Naive B cell (primary cell): ENCODE measurements around the gene ADAMTSL3. TPM values are rescaled to one million over a fixed set of nuclear protein-coding genes. Genes with fewer than 3 reads are reported as not detected.
"Not testable (repeated sequence)": the region's sequence is repeated elsewhere in the genome, so short reads cannot be mapped to it uniquely, and the experiment has no call there.

ENCODE experiments used
- ATAC-seq, 2 donors: fragments of 150-1000 bp; cut with Tn5 transposase; 2 replicates each; pipeline ENCODE4 v1.10.0; 2021; ENCODE audit warnings: low read depth in 2 of 2, mild to moderate bottlenecking in 2 of 2, moderate library complexity in 2 of 2
- DNase-seq: peaks from one replicate; pipeline ENCODE4 v3.0.0; 2022
- H3K27ac Mint-ChIP-seq, 6 donors: one replicate each; pipeline ENCODE4 v1.8.0; 2020 to 2022; ENCODE audit warnings: mild to moderate bottlenecking in 6 of 6, mixed read lengths in 6 of 6, moderate library complexity in 5 of 6, inconsistent platforms in 2 of 6
- H3K27me3 Mint-ChIP-seq, 3 donors: one replicate each; pipeline ENCODE4 v1.8.0; 2021 to 2022; ENCODE audit warnings: mixed read lengths in 3 of 3, mild to moderate bottlenecking in 1 of 3
- H3K36me3 Mint-ChIP-seq, 2 donors: one replicate each; pipeline ENCODE4 v1.8.0; 2020 to 2022; ENCODE audit warnings: mixed read lengths in 2 of 2, inconsistent platforms in 1 of 2, mild to moderate bottlenecking in 1 of 2
- H3K4me1 Mint-ChIP-seq, 3 donors: one replicate each; pipeline ENCODE4 v1.8.0; 2020 to 2022; ENCODE audit warnings: mixed read lengths in 3 of 3, inconsistent platforms in 1 of 3, mild to moderate bottlenecking in 1 of 3, moderate library complexity in 1 of 3
- H3K4me3 Mint-ChIP-seq, 8 donors: one replicate each; pipeline ENCODE4 v1.8.0; 2020 to 2022; ENCODE audit warnings: mild to moderate bottlenecking in 8 of 8, mixed read lengths in 8 of 8, moderate library complexity in 8 of 8, inconsistent platforms in 2 of 8
- H3K9me3 Mint-ChIP-seq, 7 donors: one replicate each; pipeline ENCODE4 v1.8.0; 2020 to 2022; ENCODE audit warnings: mixed read lengths in 7 of 7, mild to moderate bottlenecking in 5 of 7, inconsistent platforms in 2 of 7, moderate library complexity in 1 of 7
- polyA plus RNA-seq, 6 donors: library from polyadenylated mRNA; unstranded; fragments of 300-500 nt; fragmentation: Illumina TruSeq; gene quantifications; one replicate each; pipeline ENCODE4 v1.2.3, GENCODE V29; 2021; ENCODE audit warnings: low read depth in 6 of 6

ADAMTSL3 gene
- polyA plus RNA-seq, 6 donors from 2014 or later: not detected

DNA sequence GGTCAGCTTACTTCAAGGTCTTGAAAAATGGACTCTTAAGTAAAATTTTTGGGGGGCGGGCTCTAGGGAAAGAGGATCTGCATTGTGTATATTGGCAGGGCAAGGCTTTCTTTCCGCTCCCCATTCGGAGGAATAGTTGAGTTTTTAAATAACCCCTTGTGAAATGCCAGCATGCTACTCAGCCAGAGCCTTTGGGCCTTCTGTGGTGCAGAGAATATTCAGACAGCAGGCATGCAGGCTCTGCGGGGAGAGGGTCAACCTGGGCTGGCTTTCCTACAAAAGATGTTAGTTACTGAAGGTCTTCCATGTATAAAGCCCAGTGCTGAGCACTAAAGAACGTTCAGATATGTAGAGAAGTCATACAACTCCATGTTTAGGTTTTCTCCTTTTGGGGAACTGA, 40.6 kb downstream of the ADAMTSL3 start:
- H3K4me1 Mint-ChIP-seq: no peaks in the 10 kb centered on the region
- no peak overlapping the region for H3K27ac Mint-ChIP-seq
- DNase-seq (no peak), ATAC-seq (no peak)
- H3K36me3 Mint-ChIP-seq: no peaks in the 10 kb centered on the region
- H3K27me3 Mint-ChIP-seq: peaks cover 0 to 9% (median 3%) of the 10 kb centered on the region in 3 donors
- peaks cover 0 to 21% (median 2%) of the 10 kb centered on the region in 7 donors for H3K9me3 Mint-ChIP-seq
- no peak overlapping the region for H3K4me3 Mint-ChIP-seq

DNA sequence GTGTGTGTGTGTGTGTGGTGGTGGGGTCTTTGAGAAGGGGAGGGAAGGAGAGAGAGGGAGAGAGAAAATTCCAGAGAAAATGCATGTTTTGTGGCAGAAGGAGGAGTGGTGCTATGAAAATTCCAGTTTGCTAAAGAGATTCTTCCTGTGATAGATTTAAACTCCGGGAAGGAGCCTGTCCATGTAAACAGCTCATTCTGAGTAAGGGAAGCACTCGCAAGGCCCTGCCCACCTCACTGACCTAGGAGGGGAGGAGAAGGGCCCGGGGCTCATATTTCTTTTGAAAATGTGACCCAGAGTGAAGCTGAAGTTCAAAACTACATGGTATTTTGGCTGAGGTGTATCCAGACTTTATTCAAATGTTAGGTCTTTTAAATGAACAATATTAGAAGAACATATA, 41.3 kb downstream of the ADAMTSL3 start:
- no peak overlapping the region for H3K4me3 Mint-ChIP-seq
- peaks cover 0 to 5% (median 3%) of the 10 kb centered on the region in 3 donors for H3K27me3 Mint-ChIP-seq
- ATAC-seq (no peak), DNase-seq (no peak)
- no peak overlapping the region for H3K27ac Mint-ChIP-seq
- no peaks in the 10 kb centered on the region for H3K36me3 Mint-ChIP-seq
- H3K9me3 Mint-ChIP-seq: peaks cover 0 to 20% (median 2%) of the 10 kb centered on the region in 7 donors
- no peaks in the 10 kb centered on the region for H3K4me1 Mint-ChIP-seq

DNA sequence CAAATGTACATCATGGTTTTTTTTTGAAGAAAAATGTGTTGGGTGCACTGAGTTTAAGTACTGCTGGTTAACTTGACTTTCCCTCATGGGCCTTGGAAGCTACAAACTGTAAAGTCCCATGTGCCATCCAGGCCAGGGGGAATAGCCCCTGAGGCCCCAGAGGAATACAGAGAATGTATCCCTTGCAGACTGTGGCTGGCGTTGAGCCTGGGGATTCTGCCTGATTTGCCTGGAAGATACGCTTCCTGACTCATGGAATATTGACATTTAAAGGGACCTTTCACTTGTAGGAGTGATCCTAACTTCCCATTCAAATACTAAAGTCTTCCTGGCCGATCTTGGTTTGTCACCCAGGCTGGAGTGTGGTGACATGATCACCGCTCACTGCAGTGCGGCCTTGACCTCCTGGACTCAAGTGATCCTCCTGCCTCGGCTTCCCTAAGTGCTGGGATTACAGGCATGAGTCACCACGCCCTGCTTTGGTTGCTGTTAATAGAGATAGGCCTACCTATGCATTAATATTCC, 42.0 kb downstream of the ADAMTSL3 start:
- no peaks in the 10 kb centered on the region for H3K4me1 Mint-ChIP-seq
- ATAC-seq: no peak
- no peak overlapping the region for H3K4me3 Mint-ChIP-seq
- peaks cover 0 to 3% (median 0%) of the 10 kb centered on the region in 3 donors for H3K27me3 Mint-ChIP-seq
- no peak for DNase-seq
- H3K27ac Mint-ChIP-seq: no peak overlapping the region
- H3K9me3 Mint-ChIP-seq: peaks cover 0 to 16% (median 0%) of the 10 kb centered on the region in 7 donors
- no peaks in the 10 kb centered on the region for H3K36me3 Mint-ChIP-seq

DNA sequence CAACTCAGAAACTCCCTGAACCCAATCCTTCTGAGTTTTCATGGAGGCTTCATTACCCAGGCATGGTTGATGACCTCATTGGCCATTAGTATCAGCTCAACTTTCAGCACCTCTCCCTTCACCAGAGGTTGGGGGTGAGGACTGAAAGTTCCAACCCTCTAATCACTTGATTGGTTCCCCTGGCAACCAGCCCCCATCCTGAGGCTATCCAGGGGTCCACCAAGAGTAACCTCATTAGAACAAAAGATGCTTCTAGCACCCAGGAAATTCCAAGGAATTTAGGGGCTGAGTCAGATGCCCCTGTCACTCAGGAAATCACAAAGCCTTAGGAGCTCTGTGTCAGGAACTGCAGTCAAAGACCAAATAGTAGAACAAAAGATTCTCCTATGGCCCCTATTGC, 43.8 kb downstream of the ADAMTSL3 start:
- Mint-ChIP-seq H3K4me3 (no peak overlapping the region), H3K27ac (no peak overlapping the region), H3K9me3 (peaks cover 0 to 21% (median 2%) of the 10 kb centered on the region in 7 donors), H3K36me3 (no peaks in the 10 kb centered on the region), H3K4me1 (no peaks in the 10 kb centered on the region), H3K27me3 (peaks cover 0 to 6% (median 3%) of the 10 kb centered on the region in 3 donors)
- DNase-seq (no peak), ATAC-seq (no peak)

DNA sequence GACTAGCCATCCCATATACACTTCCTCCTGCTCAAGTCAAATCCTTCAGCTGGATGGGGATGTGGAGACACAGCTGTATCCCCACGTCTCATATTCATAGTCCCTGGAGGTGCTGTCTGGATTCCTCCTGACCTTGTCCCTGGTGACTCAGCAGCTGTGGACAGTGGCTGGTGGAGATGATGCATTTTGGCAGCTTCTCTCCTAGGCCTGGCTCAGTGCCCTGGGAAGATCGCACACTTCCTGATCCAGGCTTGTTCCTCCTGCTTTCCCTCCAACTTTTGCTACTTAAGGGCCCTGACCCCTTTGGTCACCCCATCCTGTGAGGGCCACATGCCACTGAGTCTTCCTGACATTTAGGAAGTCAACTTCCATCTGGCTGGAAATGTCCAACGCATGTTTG, 44.4 kb downstream of the ADAMTSL3 start:
- no peak overlapping the region for H3K27ac Mint-ChIP-seq
- no peak for DNase-seq
- H3K36me3 Mint-ChIP-seq: no peaks in the 10 kb centered on the region
- no peak overlapping the region for H3K4me3 Mint-ChIP-seq
- no peak for ATAC-seq
- peaks cover 0 to 21% (median 3%) of the 10 kb centered on the region in 7 donors for H3K9me3 Mint-ChIP-seq
- peaks cover 0 to 6% (median 0%) of the 10 kb centered on the region in 3 donors for H3K27me3 Mint-ChIP-seq
- H3K4me1 Mint-ChIP-seq: no peaks in the 10 kb centered on the region

DNA sequence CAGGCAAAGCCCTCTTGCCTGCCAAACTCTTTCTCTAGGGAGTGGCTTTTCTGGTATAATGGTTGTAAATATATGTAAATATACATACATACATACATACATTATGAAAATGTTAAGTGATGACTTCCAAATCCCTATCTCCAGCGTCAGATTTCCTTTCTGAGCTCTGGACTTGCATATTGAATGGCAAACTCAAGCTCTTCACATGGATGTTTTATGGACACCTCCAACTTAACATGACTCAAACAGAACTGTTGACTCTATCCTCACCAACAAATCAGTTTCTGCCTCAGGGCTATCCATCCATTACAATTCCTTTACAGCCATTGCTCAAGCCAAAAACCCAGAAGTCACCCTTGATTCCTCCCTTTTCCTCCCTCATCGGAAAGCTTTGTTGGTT, 45.1 kb downstream of the ADAMTSL3 start:
- Mint-ChIP-seq H3K4me3 (no peak overlapping the region), H3K27ac (no peak overlapping the region), H3K4me1 (no peaks in the 10 kb centered on the region), H3K9me3 (peaks cover 0 to 21% (median 3%) of the 10 kb centered on the region in 7 donors), H3K27me3 (peaks cover 0 to 6% (median 0%) of the 10 kb centered on the region in 3 donors), H3K36me3 (no peaks in the 10 kb centered on the region)
- ATAC-seq (no peak), DNase-seq (no peak)

DNA sequence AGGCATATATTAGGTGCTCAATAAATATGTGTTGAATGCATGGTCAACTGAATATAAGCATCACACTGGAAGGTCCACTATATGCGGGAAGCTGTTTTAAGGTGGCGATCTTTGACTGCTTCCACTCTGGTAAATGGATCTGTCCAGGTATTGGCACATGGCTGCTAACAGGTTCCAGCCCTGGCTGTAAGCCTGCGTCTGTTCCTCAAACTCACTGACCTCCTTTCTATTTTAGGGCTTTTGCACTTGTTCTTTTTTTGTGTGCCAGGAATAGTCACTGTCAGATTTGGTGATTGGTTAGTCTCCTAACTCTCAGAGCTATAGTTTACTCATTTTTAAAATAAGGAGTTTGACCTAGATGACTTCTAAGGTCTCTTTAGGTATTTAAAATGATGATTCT, 46.2 kb downstream of the ADAMTSL3 start:
- no peak for ATAC-seq
- Mint-ChIP-seq H3K4me3 (no peak overlapping the region), H3K9me3 (peaks cover 0 to 17% (median 3%) of the 10 kb centered on the region in 7 donors), H3K36me3 (no peaks in the 10 kb centered on the region), H3K27ac (no peak overlapping the region), H3K27me3 (peaks cover 0 to 6% (median 0%) of the 10 kb centered on the region in 3 donors), H3K4me1 (no peaks in the 10 kb centered on the region)
- no peak for DNase-seq

DNA sequence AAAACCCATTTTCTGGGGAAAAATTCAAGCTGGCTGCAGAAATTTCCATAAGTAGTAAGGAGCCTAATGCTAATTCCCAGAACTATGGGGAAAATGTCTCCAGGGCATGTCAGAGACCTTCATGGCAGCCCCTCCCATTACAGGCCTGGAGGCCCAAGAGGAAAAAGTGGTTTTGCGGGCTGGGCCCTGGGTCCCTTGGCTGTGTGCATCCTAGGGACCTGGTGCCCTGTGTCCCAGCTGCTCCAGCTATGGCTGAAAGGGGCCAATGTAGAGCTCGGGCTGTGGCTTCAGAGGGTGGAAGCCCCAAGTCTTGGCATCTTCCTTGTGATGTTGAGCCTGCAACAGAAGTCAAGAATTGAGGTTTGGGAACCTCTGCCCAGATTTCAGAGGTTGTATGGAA, 48.4 kb downstream of the ADAMTSL3 start:
- not testable (repeated sequence) for H3K27me3 Mint-ChIP-seq, H3K36me3 Mint-ChIP-seq, ATAC-seq, H3K27ac Mint-ChIP-seq, DNase-seq, H3K4me3 Mint-ChIP-seq, H3K4me1 Mint-ChIP-seq
- peaks cover 0 to 11% (median 3%) of the 10 kb centered on the region in 7 donors for H3K9me3 Mint-ChIP-seq

DNA sequence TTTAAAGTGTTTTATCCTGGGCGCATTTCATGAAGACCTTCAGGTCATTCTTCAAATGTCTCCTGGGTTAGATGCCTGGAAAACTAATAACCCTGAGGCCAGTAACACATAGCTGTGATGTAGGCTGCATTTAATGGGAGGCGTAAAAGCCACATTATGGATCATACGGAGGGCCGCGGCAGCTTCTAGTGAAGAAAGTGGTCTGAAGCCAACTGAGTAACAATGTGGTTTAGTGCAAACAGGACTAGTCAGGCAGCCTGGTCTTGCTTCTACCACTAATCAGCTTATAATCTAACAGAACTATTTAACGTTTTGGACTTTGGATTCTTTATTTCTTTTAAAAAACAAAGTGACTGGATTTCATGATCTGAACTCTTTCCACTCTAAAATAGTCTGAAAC, 54.4 kb downstream of the ADAMTSL3 start:
- Mint-ChIP-seq H3K36me3 (no peaks in the 10 kb centered on the region), H3K4me1 (no peaks in the 10 kb centered on the region), H3K9me3 (peaks cover 0 to 2% (median 0%) of the 10 kb centered on the region in 7 donors), H3K27me3 (no peaks in the 10 kb centered on the region), H3K27ac (no peak overlapping the region), H3K4me3 (no peak overlapping the region)
- DNase-seq (no peak), ATAC-seq (no peak)

DNA sequence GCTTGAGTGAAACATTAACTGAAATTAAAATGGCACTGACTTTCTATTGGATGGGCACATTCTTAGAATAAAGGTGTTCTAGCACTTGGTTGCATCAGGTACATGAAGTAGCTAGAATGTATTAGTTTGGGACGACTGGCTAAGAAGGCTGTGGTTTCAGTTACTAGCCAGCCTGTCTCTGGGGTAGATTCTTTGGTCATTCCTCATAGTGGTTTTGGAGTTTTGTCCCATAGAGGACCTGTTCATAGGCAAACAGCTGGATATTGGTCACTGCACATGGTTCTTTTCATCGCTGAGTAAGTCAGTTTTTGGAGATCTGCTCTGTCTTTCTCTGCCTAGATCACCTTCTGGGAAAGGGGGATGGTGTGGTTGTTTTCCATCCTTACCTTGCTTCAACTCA, 55.3 kb downstream of the ADAMTSL3 start:
- no peak for DNase-seq
- Mint-ChIP-seq H3K36me3 (no peaks in the 10 kb centered on the region), H3K27ac (no peak overlapping the region), H3K4me1 (no peaks in the 10 kb centered on the region), H3K27me3 (no peaks in the 10 kb centered on the region), H3K4me3 (no peak overlapping the region), H3K9me3 (no peaks in the 10 kb centered on the region)
- ATAC-seq: no peak

DNA sequence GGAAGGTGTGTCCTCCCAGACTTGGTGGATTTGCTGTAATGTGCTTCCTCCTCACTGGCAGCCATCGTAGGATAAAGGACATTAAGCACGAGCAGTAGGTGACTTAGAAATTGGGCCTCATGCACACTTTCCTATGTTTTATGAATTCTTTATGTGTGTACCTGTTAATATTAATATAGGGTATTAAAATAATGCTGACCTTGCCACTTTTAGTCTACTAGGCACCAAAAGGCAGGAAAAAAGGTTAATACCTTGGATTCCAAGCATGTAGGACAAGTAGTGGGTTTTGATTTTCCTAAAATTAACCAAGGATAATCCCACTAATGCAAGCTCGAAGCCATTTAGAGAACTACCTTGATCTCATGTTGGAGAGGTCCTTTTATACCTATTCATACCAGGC, 55.9 kb downstream of the ADAMTSL3 start:
- Mint-ChIP-seq H3K27ac (no peak overlapping the region), H3K27me3 (no peaks in the 10 kb centered on the region), H3K36me3 (no peaks in the 10 kb centered on the region), H3K9me3 (no peaks in the 10 kb centered on the region), H3K4me1 (no peaks in the 10 kb centered on the region), H3K4me3 (no peak overlapping the region)
- DNase-seq (no peak), ATAC-seq (no peak)

DNA sequence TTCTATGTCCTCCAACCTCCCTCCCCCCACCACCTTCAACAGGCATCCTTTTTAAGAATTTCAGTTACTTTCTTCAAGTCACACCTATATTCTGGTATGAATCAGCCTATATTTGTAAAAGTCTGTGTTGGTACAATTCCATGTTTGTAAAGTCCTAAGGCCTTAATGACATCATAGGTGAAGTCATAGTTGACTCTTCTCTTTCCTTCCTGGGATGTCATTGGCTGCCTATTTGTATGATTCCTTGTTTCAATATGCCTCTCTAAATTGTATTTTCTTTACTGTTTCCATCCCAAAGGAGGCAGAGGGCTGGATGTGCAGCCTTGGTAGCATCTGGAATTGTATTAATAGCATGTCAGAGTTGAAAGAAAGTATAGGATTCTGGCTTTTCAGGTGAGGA, 56.5 kb downstream of the ADAMTSL3 start:
- no peak overlapping the region for H3K4me3 Mint-ChIP-seq
- H3K27me3 Mint-ChIP-seq: no peaks in the 10 kb centered on the region
- ATAC-seq (no peak), DNase-seq (no peak)
- H3K36me3 Mint-ChIP-seq: no peaks in the 10 kb centered on the region
- H3K9me3 Mint-ChIP-seq: peaks cover 0 to under 1% (median 0%) of the 10 kb centered on the region in 7 donors
- H3K4me1 Mint-ChIP-seq: no peaks in the 10 kb centered on the region
- peak overlapping the region in 1 of 6 donors; percentile 71 for H3K27ac Mint-ChIP-seq

DNA sequence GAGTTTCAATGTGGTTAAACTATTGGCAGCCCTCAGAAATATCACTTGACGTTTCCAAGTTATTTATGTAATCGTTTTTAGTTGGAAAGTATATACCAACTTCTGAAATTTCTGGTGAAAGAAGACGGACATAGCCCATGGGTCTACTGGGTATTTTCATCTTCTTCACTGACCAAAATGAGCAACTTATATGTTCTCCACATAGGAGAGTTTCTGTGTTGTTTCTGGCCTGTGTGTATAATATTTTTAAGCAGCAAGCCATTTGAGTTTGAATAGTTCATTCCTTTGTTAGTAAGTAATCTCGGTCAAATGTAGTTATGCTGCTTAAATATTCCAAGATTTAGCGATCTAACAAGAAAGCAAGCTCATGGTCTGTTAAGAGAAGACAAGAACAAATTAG, 57.3 kb downstream of the ADAMTSL3 start:
- Mint-ChIP-seq H3K27me3 (no peaks in the 10 kb centered on the region), H3K4me1 (no peaks in the 10 kb centered on the region), H3K4me3 (no peak overlapping the region), H3K36me3 (no peaks in the 10 kb centered on the region), H3K27ac (no peak overlapping the region), H3K9me3 (peaks cover 0 to 4% (median 0%) of the 10 kb centered on the region in 7 donors)
- DNase-seq (no peak), ATAC-seq (no peak)

DNA sequence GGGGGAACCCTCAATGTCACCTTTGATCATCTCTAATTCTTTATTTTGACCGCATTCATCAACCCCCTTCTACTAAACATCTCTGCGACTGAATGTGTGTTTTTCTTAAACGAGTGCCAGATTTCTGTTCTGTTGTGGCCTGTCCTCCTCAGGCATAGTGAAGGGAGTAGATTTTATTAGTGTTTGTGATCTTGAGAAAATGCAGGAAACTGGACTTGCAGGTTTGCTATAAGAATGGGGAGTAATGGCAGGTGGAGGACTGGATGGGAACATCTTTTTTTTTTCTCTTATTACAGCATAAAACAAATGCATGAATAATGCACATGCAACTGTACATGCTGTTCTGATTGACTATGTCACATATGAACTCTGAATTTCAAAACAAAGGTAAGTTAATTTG, 59.3 kb downstream of the ADAMTSL3 start:
- no peak overlapping the region for H3K27ac Mint-ChIP-seq
- H3K4me1 Mint-ChIP-seq: no peaks in the 10 kb centered on the region
- ATAC-seq (no peak), DNase-seq (no peak)
- no peak overlapping the region for H3K4me3 Mint-ChIP-seq
- H3K27me3 Mint-ChIP-seq: no peaks in the 10 kb centered on the region
- no peaks in the 10 kb centered on the region for H3K36me3 Mint-ChIP-seq
- peaks cover 0 to 4% (median 0%) of the 10 kb centered on the region in 7 donors for H3K9me3 Mint-ChIP-seq
